ENCODE results near the gene KRT9.

KRT9 gene

GRCh38 chr17:41559548-41559947, 12.3 kb downstream of the KRT9 start:
- FAIRE-seq = no peak
- no peak for DNase-seq (ENCODE audit: insufficient read length)
- no peak for TF ChIP-seq POLR2AphosphoS5 (IDR thresholded peaks at IDR 0.05; ENCODE audit: low read depth, low read length)
- no peak for TF ChIP-seq TAF1 (IDR thresholded peaks at IDR 0.05; ENCODE audit: borderline replicate concordance, low read depth, low read length)
- no peak for TF ChIP-seq POLR2A (IDR thresholded peaks at IDR 0.05; ENCODE audit: low read depth, low read length)

- no peak for TF ChIP-seq TAF1 (IDR thresholded peaks at IDR 0.05; ENCODE audit: borderline replicate concordance, low read depth, low read length)
- TF ChIP-seq POLR2AphosphoS5 (IDR thresholded peaks at IDR 0.05; ENCODE audit: low read depth, low read length) = no peak
- no peak for TF ChIP-seq POLR2A (IDR thresholded peaks at IDR 0.05; ENCODE audit: low read depth, low read length)
- FAIRE-seq (no peak), DNase-seq (ENCODE audit: insufficient read length) (no peak)
Measured at GRCh38 chr17:41556931-41557330, 14.9 kb downstream of the KRT9 start.

- no peak for TF ChIP-seq POLR2AphosphoS5 (IDR thresholded peaks at IDR 0.05; ENCODE audit: low read depth, low read length)
- no peak for TF ChIP-seq POLR2A (IDR thresholded peaks at IDR 0.05; ENCODE audit: low read depth, low read length)
- no peak for TF ChIP-seq TAF1 (IDR thresholded peaks at IDR 0.05; ENCODE audit: borderline replicate concordance, low read depth, low read length)
- FAIRE-seq (no peak), DNase-seq (ENCODE audit: insufficient read length) (no peak)
Measured at GRCh38 chr17:41556306-41556705, 15.6 kb downstream of the KRT9 start.

GRCh38 chr17:41555105-41555887, 16.6 kb downstream of the KRT9 start:
- no peak for FAIRE-seq
- no peak for DNase-seq (ENCODE audit: insufficient read length)
- TF ChIP-seq POLR2AphosphoS5 (IDR thresholded peaks at IDR 0.05; ENCODE audit: low read depth, low read length) (no peak), POLR2A (IDR thresholded peaks at IDR 0.05; ENCODE audit: low read depth, low read length) (no peak), TAF1 (IDR thresholded peaks at IDR 0.05; ENCODE audit: borderline replicate concordance, low read depth, low read length) (no peak)

GRCh38 chr17:41553987-41554680, 17.7 kb downstream of the KRT9 start:
- DNase-seq (ENCODE audit: insufficient read length) (no peak), FAIRE-seq (no peak)
- TF ChIP-seq POLR2AphosphoS5 (IDR thresholded peaks at IDR 0.05; ENCODE audit: low read depth, low read length) = no peak

GRCh38 chr17:41553176-41553575, 18.7 kb downstream of the KRT9 start:
- TF ChIP-seq TAF1 (IDR thresholded peaks at IDR 0.05; ENCODE audit: borderline replicate concordance, low read depth, low read length) (no peak), POLR2AphosphoS5 (IDR thresholded peaks at IDR 0.05; ENCODE audit: low read depth, low read length) (no peak), POLR2A (IDR thresholded peaks at IDR 0.05; ENCODE audit: low read depth, low read length) (no peak)
- no peak for DNase-seq (ENCODE audit: insufficient read length)
- no peak for FAIRE-seq

- TF ChIP-seq TAF1 (IDR thresholded peaks at IDR 0.05; ENCODE audit: borderline replicate concordance, low read depth, low read length) = no peak
- TF ChIP-seq POLR2AphosphoS5 (IDR thresholded peaks at IDR 0.05; ENCODE audit: low read depth, low read length) = no peak
- no peak for TF ChIP-seq POLR2A (IDR thresholded peaks at IDR 0.05; ENCODE audit: low read depth, low read length)
- DNase-seq (ENCODE audit: insufficient read length) = no peak
- FAIRE-seq = no peak
Measured at GRCh38 chr17:41552455-41552854, 19.4 kb downstream of the KRT9 start.

- TF ChIP-seq TAF1 (IDR thresholded peaks at IDR 0.05; ENCODE audit: borderline replicate concordance, low read depth, low read length) (no peak), POLR2AphosphoS5 (IDR thresholded peaks at IDR 0.05; ENCODE audit: low read depth, low read length) (no peak), POLR2A (IDR thresholded peaks at IDR 0.05; ENCODE audit: low read depth, low read length) (no peak)
- FAIRE-seq (no peak), DNase-seq (ENCODE audit: insufficient read length) (no peak)
Measured at GRCh38 chr17:41551365-41551764, 20.5 kb downstream of the KRT9 start.

GRCh38 chr17:41549596-41550039, 22.2 kb downstream of the KRT9 start:
- FAIRE-seq = no peak
- DNase-seq (ENCODE audit: insufficient read length) = no peak
- no peak for TF ChIP-seq TAF1 (IDR thresholded peaks at IDR 0.05; ENCODE audit: borderline replicate concordance, low read depth, low read length)
- TF ChIP-seq POLR2AphosphoS5 (IDR thresholded peaks at IDR 0.05; ENCODE audit: low read depth, low read length) = no peak
- no peak for TF ChIP-seq POLR2A (IDR thresholded peaks at IDR 0.05; ENCODE audit: low read depth, low read length)

- peak; percentile 56 for FAIRE-seq
- no peak for TF ChIP-seq TAF1 (IDR thresholded peaks at IDR 0.05; ENCODE audit: borderline replicate concordance, low read depth, low read length)
- no peak for TF ChIP-seq POLR2A (IDR thresholded peaks at IDR 0.05; ENCODE audit: low read depth, low read length)
- no peak for TF ChIP-seq POLR2AphosphoS5 (IDR thresholded peaks at IDR 0.05; ENCODE audit: low read depth, low read length)
- peak; percentile 75 for DNase-seq (ENCODE audit: insufficient read length)
Measured at GRCh38 chr17:41548844-41549595, 22.8 kb downstream of the KRT9 start.

Measured in GM12892 (cell line).